GM18502 (cell line): Measurements from ENCODE around the gene MAST2.
"Not testable (repeated sequence)": the region's sequence is repeated elsewhere in the genome, so short reads cannot be mapped to it uniquely, and the experiment has no call there.

Experiments used
- ATAC-seq: cut with Tn5 transposase; IDR thresholded peaks from one replicate; pipeline ENCODE4 v1.9.1; 2021; ENCODE audit warnings: mild to moderate bottlenecking; ENCODE audit not compliant: unreplicated experiment, poor library complexity

The MAST2 gene

GRCh38 chr1:46041974-46042373 lies 238.6 kb downstream of the MAST2 start:
- ATAC-seq: no peak

DNA sequence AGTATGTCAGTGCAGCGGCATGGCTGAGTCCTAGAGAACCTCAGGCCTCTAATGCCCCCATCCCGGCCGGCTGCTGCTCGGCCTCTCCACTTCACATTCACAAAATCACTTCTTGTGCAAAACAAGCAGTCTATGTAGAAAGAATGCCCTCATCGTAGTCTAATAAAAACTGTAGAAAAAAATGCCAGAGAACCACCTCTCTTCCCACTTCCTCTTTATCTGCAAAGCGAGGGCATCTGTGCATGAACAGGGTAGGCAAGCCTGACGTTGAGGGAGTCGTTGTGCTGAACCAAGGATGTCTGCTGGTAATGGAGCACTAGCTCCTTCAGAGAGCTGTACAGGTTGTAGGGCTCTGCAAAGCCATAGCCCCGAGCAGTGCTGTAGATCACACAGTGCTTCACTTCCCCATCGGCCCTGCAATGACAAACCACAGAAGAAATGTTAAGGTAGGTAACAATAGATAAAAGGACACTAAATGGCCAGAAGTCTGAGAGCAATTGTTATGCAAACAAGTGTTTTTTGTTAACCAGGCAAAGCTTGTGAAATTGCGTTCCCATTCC lies 240.1 kb downstream of the MAST2 start:
- ATAC-seq: peak; percentile 91

GRCh38 chr1:46044116-46044515 lies 240.7 kb downstream of the MAST2 start:
- ATAC-seq: no peak

- no peak for ATAC-seq
These were observed 250.3 kb downstream of the MAST2 start for GRCh38 chr1:46053734-46054133.

- no peak for ATAC-seq
These were observed 252.9 kb downstream of the MAST2 start for GRCh38 chr1:46056325-46056724.

DNA sequence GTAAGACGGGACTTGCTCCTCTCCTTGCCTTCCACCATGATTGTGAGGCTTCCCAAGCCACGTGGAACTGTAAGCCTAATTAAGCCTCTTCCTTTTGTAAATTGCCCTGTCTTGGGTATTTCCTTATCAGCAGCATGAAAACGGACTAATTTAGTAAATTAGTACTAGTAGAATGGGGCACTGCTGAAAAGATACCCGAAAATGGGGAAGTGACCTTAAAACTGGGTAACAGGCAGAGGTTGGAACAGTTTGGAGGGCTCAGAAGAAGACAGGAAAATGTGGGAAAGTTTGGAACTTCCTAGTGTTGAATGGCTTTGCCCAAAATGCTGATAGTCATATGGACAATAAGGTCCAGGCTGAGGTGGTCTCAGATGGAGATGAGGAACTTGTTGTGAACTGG lies 253.8 kb downstream of the MAST2 start:
- ATAC-seq: not testable (repeated sequence)

DNA sequence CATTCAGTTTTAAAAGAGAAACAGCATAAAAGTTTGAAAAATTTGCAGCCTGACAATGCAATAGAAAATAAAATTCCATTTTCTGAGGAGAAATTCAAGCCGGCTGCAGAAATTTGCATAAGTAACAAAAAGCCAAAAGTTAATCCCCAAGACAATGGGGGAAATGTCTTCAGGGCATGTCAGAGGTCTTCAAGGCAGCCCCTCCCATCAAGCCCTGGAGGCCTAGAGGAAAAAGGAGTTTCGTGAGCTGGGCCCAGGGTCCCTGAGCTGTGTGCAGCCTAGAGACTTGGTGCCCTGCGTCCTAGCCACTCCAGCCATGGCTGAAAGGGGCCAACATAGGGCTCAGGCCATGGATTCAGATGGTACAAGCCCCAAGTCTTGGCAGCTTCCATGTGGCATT lies 254.4 kb downstream of the MAST2 start:
- ATAC-seq: no peak

DNA sequence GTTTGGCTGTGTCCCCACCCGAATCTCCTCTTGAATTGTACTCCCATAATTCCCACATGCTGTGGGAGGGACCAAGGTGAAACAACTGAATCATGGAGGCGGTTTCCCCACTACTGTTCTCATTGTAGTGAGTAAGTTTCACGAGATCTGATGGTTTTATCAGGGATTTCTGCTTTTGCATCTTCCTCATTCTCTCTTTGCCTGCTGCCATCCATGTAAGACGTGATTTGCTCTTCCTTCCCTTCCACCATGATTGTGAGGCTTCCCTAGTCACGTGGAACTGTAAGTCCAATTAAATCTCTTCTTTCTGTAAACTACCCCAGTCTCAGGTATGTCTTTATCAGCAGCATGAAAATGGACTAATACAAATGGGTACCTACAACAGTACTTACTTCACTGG lies 255.5 kb downstream of the MAST2 start:
- ATAC-seq: no peak

- ATAC-seq: no peak
These were observed 257.7 kb downstream of the MAST2 start for GRCh38 chr1:46061146-46061545.

GRCh38 chr1:46062651-46063319 lies 259.4 kb downstream of the MAST2 start:
- no peak for ATAC-seq

DNA sequence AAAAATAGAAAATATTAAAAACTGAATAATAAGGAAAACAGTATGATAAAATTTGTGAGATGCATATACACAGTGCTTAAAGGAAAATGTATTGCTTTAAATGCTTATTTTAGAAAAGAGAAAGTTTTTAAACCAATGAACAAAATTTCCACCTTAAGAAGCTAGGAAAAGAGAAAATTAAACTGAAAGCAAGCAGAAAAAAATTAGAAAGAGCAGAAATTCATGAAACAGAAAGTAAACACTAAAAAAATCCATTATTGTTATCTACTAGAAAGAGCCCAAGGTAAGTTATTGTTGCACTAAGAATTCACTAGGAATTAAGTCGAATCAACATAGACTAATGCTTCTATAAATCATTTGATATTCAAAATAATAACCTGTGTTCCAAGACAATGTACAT lies 261.3 kb downstream of the MAST2 start:
- no peak for ATAC-seq

GRCh38 chr1:46065405-46065804 lies 262.0 kb downstream of the MAST2 start:
- no peak for ATAC-seq

GRCh38 chr1:46067652-46068051 lies 264.2 kb downstream of the MAST2 start:
- no peak for ATAC-seq

GRCh38 chr1:46068525-46068924 lies 265.1 kb downstream of the MAST2 start:
- ATAC-seq: no peak

DNA sequence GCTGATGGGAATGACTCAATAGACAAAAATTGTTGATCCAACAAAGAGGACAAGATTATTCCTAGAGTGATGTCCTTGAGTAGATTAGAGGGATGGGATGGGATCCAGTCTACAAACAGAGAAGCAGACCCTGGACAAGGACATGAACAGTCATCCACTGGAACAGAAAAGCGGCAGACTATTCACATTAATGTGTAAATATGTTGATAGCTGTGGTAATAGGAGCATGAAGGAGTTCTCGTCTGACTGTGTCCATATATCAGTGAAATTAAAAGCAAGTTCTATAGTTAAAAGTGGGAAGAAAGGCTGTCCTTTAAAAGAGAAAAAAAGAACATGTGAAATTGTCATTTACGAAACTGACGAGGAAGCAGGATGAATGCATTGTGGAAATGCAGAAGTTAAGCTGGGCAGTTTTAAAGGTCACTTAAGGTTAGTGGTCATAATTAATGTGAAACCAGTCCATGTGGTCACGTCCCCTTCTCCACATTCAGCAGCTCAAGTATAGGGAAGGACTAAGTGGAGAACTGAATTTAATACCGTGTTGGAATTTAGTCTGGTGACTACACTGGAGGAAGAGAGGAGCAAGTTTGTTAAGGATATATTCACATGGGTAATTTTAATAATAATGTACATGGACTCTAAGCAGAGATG lies 266.9 kb downstream of the MAST2 start:
- no peak for ATAC-seq

- ATAC-seq: no peak
These were observed 269.6 kb downstream of the MAST2 start for GRCh38 chr1:46072975-46073374.

- ATAC-seq: no peak
These were observed 272.9 kb downstream of the MAST2 start for GRCh38 chr1:46076343-46076742.

- ATAC-seq: no peak
These were observed 274.2 kb downstream of the MAST2 start for GRCh38 chr1:46077644-46078043.

DNA sequence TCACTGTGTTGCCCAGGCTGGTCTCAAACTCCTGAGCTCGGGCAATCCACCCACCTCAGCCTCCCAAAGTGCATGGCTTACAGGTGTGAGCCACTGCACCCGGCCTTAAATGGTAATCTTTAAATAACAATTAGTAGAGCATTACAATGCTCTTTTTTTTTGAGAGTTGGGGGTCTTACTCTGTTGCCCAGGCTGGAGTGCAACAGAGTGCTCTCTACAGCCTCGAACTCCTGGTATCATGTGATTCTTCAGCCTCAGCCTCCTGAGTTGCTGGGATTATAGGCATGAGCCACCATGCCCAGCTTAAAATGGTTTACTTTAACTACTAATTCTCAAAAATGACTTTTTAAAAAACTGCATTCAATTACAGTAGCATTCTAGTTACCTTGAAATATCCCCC lies 276.8 kb downstream of the MAST2 start:
- no peak for ATAC-seq

GRCh38 chr1:46081206-46081605 lies 277.8 kb downstream of the MAST2 start:
- no peak for ATAC-seq

DNA sequence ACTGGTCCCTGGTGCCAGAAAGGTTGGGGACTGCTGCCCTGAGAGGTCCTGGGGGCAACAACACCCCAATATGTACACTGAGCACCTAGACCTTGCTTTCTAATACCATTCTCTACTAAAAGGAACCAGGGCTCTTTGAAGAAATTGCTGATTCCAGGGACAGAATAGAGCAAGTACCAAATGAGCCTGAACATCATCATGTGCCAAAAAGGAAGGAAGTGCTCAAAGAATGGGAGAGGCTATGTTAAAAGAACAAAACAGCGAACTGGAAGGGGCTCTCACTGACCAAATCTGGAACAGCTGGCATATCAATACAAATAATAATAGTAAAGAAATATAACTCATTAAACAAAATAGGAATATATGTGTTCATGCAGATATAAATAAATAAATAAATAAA lies 278.2 kb downstream of the MAST2 start:
- ATAC-seq: no peak

DNA sequence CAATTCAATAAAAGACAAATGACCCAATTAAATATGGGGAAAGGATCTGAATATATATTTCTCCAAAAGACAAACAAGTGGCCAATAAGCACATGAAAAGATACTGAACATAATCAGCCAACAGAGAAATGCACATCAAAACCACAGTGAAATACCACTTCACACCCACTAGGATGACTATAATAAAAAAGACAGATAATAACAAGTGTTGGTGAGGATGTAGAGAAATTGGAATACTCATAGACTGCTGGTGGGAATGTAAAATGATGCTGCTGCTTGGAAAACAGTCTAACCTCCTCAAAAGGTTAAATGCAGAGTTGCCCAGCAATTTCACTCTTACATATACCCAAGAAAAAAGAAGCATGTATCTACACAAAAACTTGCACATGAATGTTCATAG lies 280.2 kb downstream of the MAST2 start:
- ATAC-seq: no peak
